Measurements from ENCODE around the gene ARL3. TPM values are rescaled to one million over a fixed set of nuclear protein-coding genes. Genes with fewer than 3 reads are reported as not detected.

ARL3 gene
- total RNA-seq, 1 donor from 2014 or later, result 20.3 TPM

GRCh38 chr10:102634686-102635085 is 79.5 kb downstream of the ARL3 start:
- Mint-ChIP-seq H3K27me3 (ENCODE audit: unreplicated experiment) (peaks cover 16% of the 10 kb centered on the region), H3K27ac (ENCODE audit: unreplicated experiment) (no peak overlapping the region), H3K9me3 (ENCODE audit: unreplicated experiment) (peaks cover 12% of the 10 kb centered on the region), H3K4me3 (ENCODE audit: unreplicated experiment) (no peak overlapping the region), H3K4me1 (ENCODE audit: low read depth, unreplicated experiment) (peaks cover 12% of the 10 kb centered on the region), H3K36me3 (ENCODE audit: unreplicated experiment) (no peaks in the 10 kb centered on the region)
- TF ChIP-seq CTCF (IDR thresholded peaks at IDR 0.05; ENCODE audit: partially characterized antibody, unreplicated experiment), result no peak
- no peak for DNase-seq

- Mint-ChIP-seq H3K27me3 (ENCODE audit: unreplicated experiment) (peaks cover 14% of the 10 kb centered on the region), H3K27ac (ENCODE audit: unreplicated experiment) (no peak overlapping the region), H3K9me3 (ENCODE audit: unreplicated experiment) (peaks cover 12% of the 10 kb centered on the region), H3K4me3 (ENCODE audit: unreplicated experiment) (no peak overlapping the region), H3K36me3 (ENCODE audit: unreplicated experiment) (no peaks in the 10 kb centered on the region), H3K4me1 (ENCODE audit: low read depth, unreplicated experiment) (peaks cover 12% of the 10 kb centered on the region)
- no peak for DNase-seq
- TF ChIP-seq CTCF (IDR thresholded peaks at IDR 0.05; ENCODE audit: partially characterized antibody, unreplicated experiment), result no peak
These were observed 80.3 kb downstream of the ARL3 start for GRCh38 chr10:102633848-102634247.

GRCh38 chr10:102633287-102633686 is 80.9 kb downstream of the ARL3 start:
- Mint-ChIP-seq H3K27me3 (ENCODE audit: unreplicated experiment) (peaks cover 13% of the 10 kb centered on the region), H3K4me1 (ENCODE audit: low read depth, unreplicated experiment) (peaks cover 15% of the 10 kb centered on the region), H3K27ac (ENCODE audit: unreplicated experiment) (no peak overlapping the region), H3K36me3 (ENCODE audit: unreplicated experiment) (no peaks in the 10 kb centered on the region), H3K9me3 (ENCODE audit: unreplicated experiment) (peaks cover 12% of the 10 kb centered on the region), H3K4me3 (ENCODE audit: unreplicated experiment) (no peak overlapping the region)
- DNase-seq, result no peak
- no peak for TF ChIP-seq CTCF (IDR thresholded peaks at IDR 0.05; ENCODE audit: partially characterized antibody, unreplicated experiment)

GRCh38 chr10:102632394-102633111 is 81.6 kb downstream of the ARL3 start:
- DNase-seq, result no peak
- H3K27ac Mint-ChIP-seq (ENCODE audit: unreplicated experiment), result no peak overlapping the region
- peaks cover 12% of the 10 kb centered on the region for H3K9me3 Mint-ChIP-seq (ENCODE audit: unreplicated experiment)
- no peaks in the 10 kb centered on the region for H3K36me3 Mint-ChIP-seq (ENCODE audit: unreplicated experiment)
- peaks cover 18% of the 10 kb centered on the region for H3K4me1 Mint-ChIP-seq (ENCODE audit: low read depth, unreplicated experiment)
- no peak overlapping the region for H3K4me3 Mint-ChIP-seq (ENCODE audit: unreplicated experiment)
- peaks cover 13% of the 10 kb centered on the region for H3K27me3 Mint-ChIP-seq (ENCODE audit: unreplicated experiment)
- no peak for TF ChIP-seq CTCF (IDR thresholded peaks at IDR 0.05; ENCODE audit: partially characterized antibody, unreplicated experiment)

GRCh38 chr10:102631525-102632393 is 82.4 kb downstream of the ARL3 start:
- no peak overlapping the region for H3K4me3 Mint-ChIP-seq (ENCODE audit: unreplicated experiment)
- H3K27ac Mint-ChIP-seq (ENCODE audit: unreplicated experiment), result no peak overlapping the region
- H3K36me3 Mint-ChIP-seq (ENCODE audit: unreplicated experiment), result no peaks in the 10 kb centered on the region
- peaks cover 25% of the 10 kb centered on the region for H3K4me1 Mint-ChIP-seq (ENCODE audit: low read depth, unreplicated experiment)
- peaks cover 9% of the 10 kb centered on the region for H3K9me3 Mint-ChIP-seq (ENCODE audit: unreplicated experiment)
- peaks cover 12% of the 10 kb centered on the region for H3K27me3 Mint-ChIP-seq (ENCODE audit: unreplicated experiment)
- DNase-seq, result no peak
- no peak for TF ChIP-seq CTCF (IDR thresholded peaks at IDR 0.05; ENCODE audit: partially characterized antibody, unreplicated experiment)
